PFSK-1 (cell line): Measurements from ENCODE around the gene DMKN.

Experiments
- FOXP2 ChIP-seq: optimal IDR thresholded peaks from 2 replicates; pipeline ENCODE3; 2011; ENCODE audit warnings: borderline replicate concordance, control low read depth, inconsistent platforms; ENCODE audit not compliant: insufficient read depth; ENCODE audit errors: extremely low read length, extremely low read depth
- POLR2AphosphoS5 ChIP-seq: IDR thresholded peaks from 2 replicates; pipeline ENCODE4 v1.6.1; 2012; ENCODE audit warnings: low read depth, mild to moderate bottlenecking, control low read depth, low read length, moderate library complexity
- REST ChIP-seq, 2 experiments: IDR thresholded peaks; 2 replicates each; pipeline versions ENCODE4 v1.6.1 to v1.8.0; 2011 to 2012; ENCODE audit warnings: low read depth in 2 of 2, low read length in 2 of 2, control low read depth in 1 of 2, inconsistent platforms in 1 of 2, mild to moderate bottlenecking in 1 of 2, moderate library complexity in 1 of 2; ENCODE audit not compliant: insufficient read depth in 1 of 2
- SIN3A ChIP-seq: IDR thresholded peaks from 2 replicates; pipeline ENCODE4 v1.6.1; 2012; ENCODE audit warnings: mild to moderate bottlenecking, low read length, moderate library complexity, borderline replicate concordance; ENCODE audit not compliant: insufficient read depth
- TAF1 ChIP-seq: IDR thresholded peaks from 2 replicates; pipeline ENCODE4 v1.6.1; 2012; ENCODE audit warnings: low read length, control low read depth, borderline replicate concordance; ENCODE audit not compliant: insufficient read depth

Gene DMKN

DNA sequence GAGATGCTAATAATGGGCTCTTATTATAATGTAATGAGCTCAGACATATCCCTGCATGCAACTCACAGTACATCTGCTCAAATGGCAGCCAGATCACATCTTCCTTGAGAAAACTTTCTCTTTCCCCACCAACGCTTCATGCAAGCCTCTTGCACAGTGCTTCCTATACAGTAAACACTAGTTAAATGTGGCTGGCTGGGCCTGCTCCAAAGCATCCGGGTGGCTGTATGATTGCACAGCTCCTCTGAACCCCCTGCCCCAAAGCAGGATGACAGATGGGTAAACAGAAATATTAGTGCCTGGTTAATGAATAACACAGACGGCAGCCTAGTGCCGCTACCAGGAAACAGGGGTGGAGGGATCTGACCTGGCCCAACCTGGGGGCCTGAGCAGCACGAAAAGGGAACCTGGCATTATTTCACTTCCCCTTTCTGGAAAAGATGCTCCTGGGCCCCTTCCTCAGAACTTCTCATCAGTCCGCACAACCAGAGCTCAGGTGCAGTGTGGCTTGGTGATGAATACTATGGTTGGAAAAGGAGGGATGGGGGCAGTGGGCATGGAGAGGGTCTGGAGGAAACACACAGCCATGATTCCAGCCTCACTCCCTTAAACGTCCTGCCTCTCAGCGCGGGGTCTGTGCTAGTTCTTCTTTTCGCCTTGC is 54.6 kb downstream of the DMKN start:
- no peak for TF ChIP-seq TAF1
- no peak for TF ChIP-seq SIN3A

DNA sequence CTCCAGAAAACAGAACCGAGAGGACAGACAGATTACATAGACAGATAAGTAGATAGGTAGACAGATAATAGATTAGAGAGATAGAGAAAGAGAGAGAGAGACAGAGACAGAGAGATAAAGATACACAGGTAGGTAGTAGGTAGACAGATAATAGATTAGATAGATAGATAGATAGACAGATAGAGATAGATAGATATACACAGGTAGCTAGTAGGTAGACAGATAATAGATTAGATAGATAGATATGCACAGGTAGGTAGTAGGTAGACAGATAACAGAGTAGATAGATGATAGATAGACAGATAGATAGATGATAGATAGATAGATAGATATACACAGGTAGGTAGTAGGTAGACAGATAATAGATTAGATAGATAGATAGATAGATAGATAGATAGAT is 55.3 kb downstream of the DMKN start:
- TF ChIP-seq TAF1 (no peak), REST (IDR thresholded peaks at IDR 0.05; ENCODE audit: insufficient read depth in 1 of 2, low read depth in 2 of 2, low read length in 2 of 2) (no peak), SIN3A (no peak), FOXP2 (no peak), POLR2AphosphoS5 (no peak)

GRCh38 chr19:35457173-35457572 is 56.3 kb downstream of the DMKN start:
- TF ChIP-seq FOXP2 = no peak
- no peak for TF ChIP-seq SIN3A
- TF ChIP-seq TAF1 = no peak
- no peak for TF ChIP-seq POLR2AphosphoS5
- no peak for TF ChIP-seq REST (IDR thresholded peaks at IDR 0.05; ENCODE audit: insufficient read depth in 1 of 2, low read depth in 2 of 2, low read length in 2 of 2)

- no peak for TF ChIP-seq FOXP2
- TF ChIP-seq REST (IDR thresholded peaks at IDR 0.05; ENCODE audit: insufficient read depth in 1 of 2, low read depth in 2 of 2, low read length in 2 of 2) = no peak
- TF ChIP-seq TAF1 = no peak
- TF ChIP-seq SIN3A = no peak
- no peak for TF ChIP-seq POLR2AphosphoS5
Observed at GRCh38 chr19:35455616-35456201, 57.7 kb downstream of the DMKN start.

- TF ChIP-seq REST (IDR thresholded peaks at IDR 0.05; ENCODE audit: insufficient read depth in 1 of 2, low read depth in 2 of 2, low read length in 2 of 2) (no peak), POLR2AphosphoS5 (no peak), FOXP2 (no peak), TAF1 (no peak), SIN3A (no peak)
Observed at GRCh38 chr19:35454663-35455062, 58.8 kb downstream of the DMKN start.
